HG02571 (cell line): ENCODE results near the gene CPOX.
"Not testable (repeated sequence)": the region's sequence is repeated elsewhere in the genome, so short reads cannot be mapped to it uniquely, and the experiment has no call there.

Source experiments
- ATAC-seq: cut with Tn5 transposase; IDR thresholded peaks from one replicate; pipeline ENCODE4 v1.9.1; 2021; ENCODE audit warnings: mild to moderate bottlenecking, moderate library complexity; ENCODE audit not compliant: unreplicated experiment

The CPOX gene

GRCh38 chr3:98593046-98593936, at the start of gene CPOX:
Gene CPOX, minus strand, starts transcription at chr3:98593611. Its CDS starts 107 bp downstream, at chr3:98593504.
- ATAC-seq, result peak; percentile 95

GRCh38 chr3:98642769-98643168, 49.4 kb upstream of the CPOX start:
- ATAC-seq, result not testable (repeated sequence)

DNA sequence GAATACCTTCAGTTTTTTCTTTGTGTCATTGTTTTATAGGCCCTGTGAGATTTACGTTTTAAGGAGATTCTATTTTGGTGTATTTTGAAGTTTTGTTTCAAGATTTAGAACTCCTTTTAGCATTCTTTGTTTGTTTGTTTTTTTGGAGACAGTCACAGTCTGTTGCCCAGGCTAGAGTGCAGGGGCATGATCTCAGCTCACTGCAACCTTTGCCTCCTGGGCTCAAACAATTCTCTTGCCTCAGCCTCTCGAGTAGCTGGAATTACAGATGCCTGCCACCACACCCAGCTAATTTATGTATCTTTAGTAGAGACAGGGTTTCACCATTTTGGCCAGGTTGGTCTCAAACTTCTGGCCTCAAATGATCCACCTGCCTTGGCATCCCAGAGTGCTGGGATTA, 48.3 kb upstream of the CPOX start:
- not testable (repeated sequence) for ATAC-seq

DNA sequence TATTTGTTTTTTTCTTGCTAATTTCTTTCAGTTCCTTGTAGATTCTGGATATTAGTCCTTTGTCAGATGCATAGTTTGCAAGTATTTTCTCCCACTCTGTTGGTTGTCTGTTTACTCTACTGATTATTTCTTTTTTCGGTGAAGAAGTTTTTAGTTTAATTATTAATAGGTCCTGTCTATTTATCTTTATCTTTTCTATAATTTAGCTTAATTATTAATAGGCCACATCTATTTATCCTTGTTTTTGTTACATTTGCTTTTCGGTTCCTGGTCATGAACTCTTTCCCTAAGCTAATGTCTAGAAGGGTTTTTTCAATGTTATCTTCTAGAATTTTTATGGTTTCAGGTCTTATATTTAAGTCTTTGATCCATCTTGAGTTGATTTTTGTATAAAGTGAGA, 45.1 kb upstream of the CPOX start:
- ATAC-seq, result not testable (repeated sequence)

DNA sequence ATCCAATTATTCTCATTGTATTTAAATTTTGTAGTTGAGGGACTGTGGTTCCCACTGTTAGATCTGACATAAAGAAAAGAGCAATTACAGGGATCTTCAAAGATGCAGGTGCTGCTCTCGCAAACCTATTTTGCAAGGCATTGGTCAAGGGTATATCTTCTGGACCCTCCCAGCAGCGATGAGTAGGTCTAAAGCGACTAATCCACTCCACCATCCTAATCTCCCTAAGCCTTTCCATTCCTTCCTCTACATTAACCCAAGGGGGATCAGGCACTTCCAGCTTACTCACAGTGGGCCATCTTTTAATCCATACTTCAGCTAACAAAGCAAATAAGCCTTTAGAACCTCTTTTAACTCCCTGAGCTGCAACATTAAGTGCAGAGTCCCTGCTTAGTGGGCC, 37.0 kb upstream of the CPOX start:
- ATAC-seq, result no peak

DNA sequence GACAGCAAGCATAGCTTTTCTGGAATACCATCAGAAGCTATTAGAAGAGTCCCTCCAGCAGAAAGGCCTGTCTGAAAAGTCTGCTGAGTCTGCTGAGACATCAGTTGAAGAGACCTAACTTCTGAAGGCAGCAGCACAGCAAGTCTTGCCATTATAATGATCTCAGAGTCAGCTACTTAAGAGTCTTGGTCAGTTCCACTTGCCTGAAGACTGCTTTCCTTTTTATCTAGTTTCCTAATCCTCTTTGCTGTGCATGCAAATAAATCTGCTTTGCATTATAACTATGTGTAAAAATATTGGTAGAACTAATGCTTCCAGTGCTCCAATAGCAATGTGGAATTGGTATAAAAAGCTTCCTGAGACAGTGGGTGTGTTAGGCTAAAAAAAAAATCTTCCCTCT, 34.9 kb upstream of the CPOX start:
- ATAC-seq, result no peak

DNA sequence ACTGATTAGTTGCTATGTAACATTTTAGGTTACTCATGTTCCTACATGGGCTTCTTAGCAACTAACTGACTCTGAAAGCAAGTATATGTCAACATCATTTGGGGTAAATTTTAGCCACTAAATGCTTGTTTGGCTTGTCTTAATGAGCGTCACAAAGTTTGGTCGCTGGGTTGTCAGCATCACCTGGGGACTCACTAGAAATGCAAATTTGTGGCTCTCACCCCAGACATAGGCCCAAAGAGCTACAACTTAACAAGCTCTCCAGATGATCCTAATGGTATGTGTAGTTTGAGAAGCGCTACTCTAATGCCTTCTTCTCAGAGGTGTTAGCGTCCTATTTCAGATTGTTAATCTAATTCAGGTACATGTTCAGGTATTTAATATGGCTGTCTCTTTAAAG, 32.7 kb upstream of the CPOX start:
- ATAC-seq, result no peak

DNA sequence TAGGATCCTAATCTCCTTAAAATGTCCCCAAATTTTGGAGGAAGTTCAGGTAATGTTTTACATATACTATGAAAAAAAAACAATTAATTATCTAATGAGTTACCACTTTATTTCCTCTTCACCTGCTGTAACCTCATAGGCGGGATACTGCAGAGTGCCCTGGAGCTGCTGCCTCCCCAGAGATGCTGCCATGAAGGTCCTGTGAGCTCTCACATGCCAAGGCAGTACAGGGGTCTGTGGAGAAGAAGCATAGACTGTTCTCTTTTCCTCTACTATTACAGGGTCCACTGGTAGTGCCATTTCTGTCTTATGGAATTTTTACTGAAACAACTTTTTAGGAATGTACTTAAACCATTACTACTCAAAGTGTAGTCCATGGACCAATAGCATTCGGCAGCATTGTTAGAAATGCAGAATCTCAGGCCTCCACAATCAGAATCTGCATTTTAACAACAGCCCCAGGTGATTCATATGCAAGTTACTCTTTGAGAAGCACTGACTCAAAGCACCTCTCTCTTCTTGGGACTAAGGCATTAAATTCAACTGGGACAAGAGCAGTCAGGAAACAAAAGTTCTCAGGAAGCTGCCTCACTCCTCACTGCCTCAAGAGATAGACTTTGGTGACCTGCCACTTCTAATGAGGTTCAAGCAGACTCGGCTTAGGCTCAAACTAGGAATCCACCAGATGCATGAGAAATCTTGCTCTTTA, 30.3 kb upstream of the CPOX start:
- no peak for ATAC-seq

DNA sequence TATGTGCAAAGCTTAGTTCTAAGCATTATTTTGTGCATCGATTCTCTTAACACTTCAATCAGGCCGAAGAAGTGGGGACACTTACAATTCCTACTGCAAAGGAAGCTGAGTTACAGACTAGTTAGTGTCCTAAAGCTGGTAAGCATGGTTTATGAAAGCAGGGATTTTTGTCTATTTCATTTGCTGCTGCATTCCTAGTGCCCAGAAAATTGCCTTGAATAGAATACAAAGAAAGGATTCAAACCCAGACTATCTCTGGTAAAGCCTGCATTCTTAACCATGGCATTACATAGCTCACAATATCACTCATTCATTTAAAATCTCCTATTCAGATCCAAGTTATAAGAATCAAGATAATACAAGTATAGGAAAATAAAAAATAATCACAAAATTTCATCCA, 24.4 kb upstream of the CPOX start:
- ATAC-seq, result no peak

- no peak for ATAC-seq
Measured at GRCh38 chr3:98613616-98614015, 20.2 kb upstream of the CPOX start.

DNA sequence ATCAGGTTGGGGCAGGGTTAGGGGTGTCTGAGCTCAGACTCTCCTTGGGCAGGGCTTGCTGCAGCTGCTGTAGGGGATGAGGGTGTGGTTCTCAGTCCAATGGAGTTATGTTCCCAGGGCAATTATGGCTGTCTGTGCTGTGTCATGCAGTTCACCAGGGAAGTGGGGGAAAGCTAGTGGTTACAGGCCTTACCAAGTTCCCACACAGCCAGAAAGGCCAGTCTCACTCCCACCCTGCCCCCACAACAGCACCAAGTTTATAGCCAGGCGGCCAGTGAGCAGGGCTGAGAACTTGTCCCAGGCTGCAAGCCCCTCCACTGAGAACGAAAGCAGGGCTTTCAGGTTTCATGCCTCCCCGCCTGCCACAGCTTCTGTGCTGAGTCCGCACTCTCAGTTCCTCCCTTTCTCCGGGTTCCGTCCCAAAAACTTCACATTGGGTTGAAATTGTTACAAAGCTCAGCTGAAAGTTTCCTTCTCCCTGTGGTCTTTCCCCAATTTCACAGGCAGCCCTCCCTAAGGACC, 19.6 kb upstream of the CPOX start:
- peak; percentile 89 for ATAC-seq

- ATAC-seq, result peak; percentile 54
Measured at GRCh38 chr3:98612587-98612986, 19.2 kb upstream of the CPOX start.

GRCh38 chr3:98608029-98608428, 14.6 kb upstream of the CPOX start:
- ATAC-seq, result no peak

GRCh38 chr3:98603580-98603979, 10.2 kb upstream of the CPOX start:
- ATAC-seq, result no peak

GRCh38 chr3:98602078-98602678, 8.8 kb upstream of the CPOX start:
- peak; percentile 63 for ATAC-seq

GRCh38 chr3:98601180-98601579, 7.8 kb upstream of the CPOX start:
- no peak for ATAC-seq

DNA sequence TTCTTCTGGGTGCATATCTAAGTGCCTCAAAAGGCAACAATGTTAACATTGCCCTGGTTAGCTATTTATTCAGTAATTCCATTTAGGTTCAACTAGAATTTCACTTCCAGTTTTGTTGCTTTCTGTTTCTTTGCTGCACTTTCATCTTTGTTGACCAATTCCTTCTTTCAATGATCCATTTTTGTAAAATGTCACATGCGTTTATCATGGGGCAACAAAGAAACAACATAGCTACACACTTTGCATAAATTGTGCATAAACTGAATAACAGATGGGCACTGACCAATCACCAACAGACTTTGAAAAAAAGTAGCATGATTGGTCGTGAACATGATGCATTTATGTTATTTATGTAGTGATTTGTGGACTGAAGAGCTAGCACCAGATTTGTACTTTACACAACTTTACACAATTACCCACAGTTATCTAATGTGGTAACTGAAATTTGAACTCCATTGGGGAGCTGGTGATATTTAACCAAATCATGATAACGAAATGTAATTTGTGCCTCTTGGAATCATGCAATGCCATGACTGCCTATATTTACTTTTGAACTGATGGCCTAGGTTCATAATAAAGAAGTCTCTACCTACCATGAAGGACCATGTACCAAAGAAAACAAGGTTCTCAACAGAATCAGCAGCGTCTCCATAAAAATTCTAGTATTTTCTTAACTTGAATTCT, 7.1 kb upstream of the CPOX start:
- ATAC-seq, result no peak

GRCh38 chr3:98599647-98600411, 6.4 kb upstream of the CPOX start:
- no peak for ATAC-seq

- no peak for ATAC-seq
Measured at GRCh38 chr3:98598492-98598891, 5.1 kb upstream of the CPOX start.
